Omental fat pad (tissue), 4 donors: ENCODE measurements around the gene SUV39H1. TPM values are rescaled to one million over a fixed set of nuclear protein-coding genes. Genes with fewer than 3 reads are reported as not detected.
"Not testable (repeated sequence)": the region's sequence is repeated elsewhere in the genome, so short reads cannot be mapped to it uniquely, and the experiment has no call there.

Source experiments
- ATAC-seq: fragments of 150-250 bp; one replicate; pipeline ENCODE4 v1.9.1; 2016; ENCODE audit warnings: mild to moderate bottlenecking, moderate library complexity; ENCODE audit not compliant: low FRiP score
- DNase-seq: peaks from one replicate; pipeline ENCODE4 v3.0.0-alpha.2; 2019; ENCODE audit warnings: low spot score
- total RNA-seq, 4 donors: library from RNA; depleted of rRNA; stranded (reverse); fragments of >200 nt; gene quantifications; one replicate each; pipeline ENCODE4 v1.1.0, GENCODE V29; 2016
- TF ChIP-seq, protein P1 (sequence below), 3 donors: fragments of 450-650 bp; IDR thresholded peaks; one replicate each; pipeline ENCODE4 v1.5.1; 2016 to 2017; ENCODE audit warnings: antibody characterized with exemption in 3 of 3, mild to moderate bottlenecking in 3 of 3, moderate library complexity in 2 of 3

SUV39H1 gene, protein sequence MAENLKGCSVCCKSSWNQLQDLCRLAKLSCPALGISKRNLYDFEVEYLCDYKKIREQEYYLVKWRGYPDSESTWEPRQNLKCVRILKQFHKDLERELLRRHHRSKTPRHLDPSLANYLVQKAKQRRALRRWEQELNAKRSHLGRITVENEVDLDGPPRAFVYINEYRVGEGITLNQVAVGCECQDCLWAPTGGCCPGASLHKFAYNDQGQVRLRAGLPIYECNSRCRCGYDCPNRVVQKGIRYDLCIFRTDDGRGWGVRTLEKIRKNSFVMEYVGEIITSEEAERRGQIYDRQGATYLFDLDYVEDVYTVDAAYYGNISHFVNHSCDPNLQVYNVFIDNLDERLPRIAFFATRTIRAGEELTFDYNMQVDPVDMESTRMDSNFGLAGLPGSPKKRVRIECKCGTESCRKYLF
- 1 to 10 TPM; 4.2 to 8.1 (median 5.5) TPM for total RNA-seq

DNA sequence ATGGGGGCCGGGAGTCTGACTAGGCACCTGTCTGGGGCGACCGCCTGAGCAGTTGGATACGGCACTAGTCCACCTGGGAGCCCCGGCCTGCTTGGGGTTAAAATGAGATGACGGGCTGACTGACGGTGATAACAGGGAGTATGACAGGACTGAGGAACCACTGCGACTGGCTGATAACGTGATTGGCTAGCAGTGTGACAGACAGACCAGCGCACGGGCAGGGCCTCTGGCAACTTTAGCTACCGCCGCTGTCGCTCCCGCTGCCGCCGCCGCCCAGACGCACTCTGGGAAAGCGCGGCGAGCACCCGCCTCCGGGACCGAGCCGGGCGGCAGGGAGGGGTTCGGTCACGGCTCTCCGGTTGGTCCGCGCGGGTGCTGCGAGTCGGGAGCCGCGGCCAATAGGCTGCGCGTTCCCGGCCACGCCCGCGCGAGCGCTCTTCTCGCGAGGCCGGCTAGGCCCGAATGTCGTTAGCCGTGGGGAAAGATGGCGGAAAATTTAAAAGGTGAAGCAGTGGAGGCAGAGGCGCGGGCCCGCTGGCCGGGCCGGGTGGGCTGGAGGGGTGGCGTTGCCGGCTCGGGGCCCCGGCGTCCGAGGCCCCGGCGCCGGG lies at the start of gene SUV39H1:
Gene SUV39H1 (plus strand): TSS at position 434 of the 608 bp plus-strand sequence. CDS start 51 bp downstream, at position 485.
- DNase-seq = peak; percentile 52
- TF ChIP-seq, protein P1, sequence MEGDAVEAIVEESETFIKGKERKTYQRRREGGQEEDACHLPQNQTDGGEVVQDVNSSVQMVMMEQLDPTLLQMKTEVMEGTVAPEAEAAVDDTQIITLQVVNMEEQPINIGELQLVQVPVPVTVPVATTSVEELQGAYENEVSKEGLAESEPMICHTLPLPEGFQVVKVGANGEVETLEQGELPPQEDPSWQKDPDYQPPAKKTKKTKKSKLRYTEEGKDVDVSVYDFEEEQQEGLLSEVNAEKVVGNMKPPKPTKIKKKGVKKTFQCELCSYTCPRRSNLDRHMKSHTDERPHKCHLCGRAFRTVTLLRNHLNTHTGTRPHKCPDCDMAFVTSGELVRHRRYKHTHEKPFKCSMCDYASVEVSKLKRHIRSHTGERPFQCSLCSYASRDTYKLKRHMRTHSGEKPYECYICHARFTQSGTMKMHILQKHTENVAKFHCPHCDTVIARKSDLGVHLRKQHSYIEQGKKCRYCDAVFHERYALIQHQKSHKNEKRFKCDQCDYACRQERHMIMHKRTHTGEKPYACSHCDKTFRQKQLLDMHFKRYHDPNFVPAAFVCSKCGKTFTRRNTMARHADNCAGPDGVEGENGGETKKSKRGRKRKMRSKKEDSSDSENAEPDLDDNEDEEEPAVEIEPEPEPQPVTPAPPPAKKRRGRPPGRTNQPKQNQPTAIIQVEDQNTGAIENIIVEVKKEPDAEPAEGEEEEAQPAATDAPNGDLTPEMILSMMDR (IDR thresholded peaks at IDR 0.05) = no peak

DNA sequence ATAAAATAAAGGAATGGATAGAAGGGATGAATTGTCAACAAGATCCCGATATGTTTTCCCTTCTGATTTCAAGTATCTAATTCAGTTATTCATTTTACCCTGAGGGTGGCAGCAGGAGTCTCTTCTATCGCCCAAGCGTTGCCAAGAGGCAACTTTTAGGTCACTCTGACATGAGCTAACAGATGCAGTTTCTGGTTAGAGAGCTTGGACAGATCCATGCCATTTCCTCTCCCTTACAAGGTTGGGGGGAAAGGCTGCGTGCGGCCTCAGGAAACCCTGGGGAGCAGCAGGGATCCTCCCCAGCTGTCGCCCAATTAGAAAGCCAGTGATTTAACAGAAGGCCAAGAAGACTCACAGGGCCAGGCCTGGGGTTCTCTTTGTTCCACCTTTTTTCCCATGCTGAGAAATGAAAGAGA lies 48.2 kb upstream of the SUV39H1 start:
- ATAC-seq = peak; percentile 54
- no peak for DNase-seq
- TF ChIP-seq, protein P1 (IDR thresholded peaks at IDR 0.05) = no peak

More for the DNA sequence above, at the start of gene SUV39H1:
- ATAC-seq = peak; percentile 95

DNA sequence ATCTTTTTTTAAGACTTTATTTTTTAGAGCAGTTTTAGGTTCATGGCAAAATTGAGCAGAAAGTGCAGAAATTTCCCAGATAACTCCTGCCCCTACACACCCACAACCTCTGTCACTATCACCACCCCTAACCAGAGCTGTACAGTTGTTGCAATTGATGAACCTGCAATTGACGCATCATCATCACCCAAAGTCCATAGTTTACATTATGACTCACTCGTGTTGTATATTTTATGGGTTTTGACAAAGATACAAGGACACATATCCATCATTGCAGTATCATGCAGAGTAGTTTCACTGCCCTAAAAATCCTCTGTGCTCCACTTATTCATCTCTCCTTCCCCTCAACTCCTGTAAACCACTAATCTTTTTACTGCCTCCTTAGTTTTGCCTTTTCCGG lies 47.4 kb upstream of the SUV39H1 start:
- DNase-seq = no peak
- ATAC-seq = no peak
- TF ChIP-seq, protein P1 (IDR thresholded peaks at IDR 0.05) = no peak

DNA sequence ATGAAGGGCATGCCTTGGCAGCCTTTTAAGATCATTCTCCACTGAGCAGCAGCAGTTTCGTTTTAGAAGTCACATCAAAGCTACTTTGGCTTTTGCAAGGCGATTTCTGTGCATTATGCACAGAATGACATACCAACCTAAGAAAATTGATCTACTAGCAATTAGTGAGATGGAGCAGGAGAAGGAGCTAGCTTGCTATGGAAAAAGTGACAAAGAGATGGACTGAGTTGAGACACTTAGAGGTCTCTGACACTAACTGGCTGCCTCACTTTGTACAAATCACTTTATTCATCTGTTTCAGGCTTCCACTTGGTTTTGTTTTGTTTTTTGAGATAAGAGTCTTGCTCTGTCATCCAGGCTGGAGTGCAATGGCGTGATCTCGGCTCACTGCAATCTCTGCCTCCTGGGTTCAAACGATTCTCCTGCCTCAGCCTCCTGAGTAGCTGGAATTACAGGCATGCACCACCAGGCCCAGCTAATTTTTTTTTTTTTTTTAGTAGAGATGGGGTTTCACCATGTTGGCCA lies 44.4 kb upstream of the SUV39H1 start:
- DNase-seq, ATAC-seq: not testable (repeated sequence)

DNA sequence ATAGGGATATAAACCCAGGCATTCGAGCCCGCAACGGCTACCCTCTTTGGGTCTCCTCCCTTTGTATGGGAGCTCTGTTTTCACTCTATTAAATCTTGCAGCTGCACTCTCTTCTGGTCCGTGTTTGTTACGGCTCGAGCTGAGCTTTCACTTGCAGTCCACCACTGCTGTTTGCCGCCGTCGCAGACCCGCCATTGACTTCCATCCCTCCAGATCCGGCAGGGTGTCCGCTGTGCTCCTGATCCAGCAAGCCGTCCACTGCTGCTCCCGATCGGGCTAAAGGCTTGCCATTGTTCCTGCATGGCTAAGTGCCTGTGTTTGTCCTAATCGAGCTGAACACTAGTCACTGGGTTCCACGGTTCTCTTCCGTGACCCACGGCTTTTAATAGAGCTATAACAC lies 41.8 kb upstream of the SUV39H1 start:
- not testable (repeated sequence) for ATAC-seq

DNA sequence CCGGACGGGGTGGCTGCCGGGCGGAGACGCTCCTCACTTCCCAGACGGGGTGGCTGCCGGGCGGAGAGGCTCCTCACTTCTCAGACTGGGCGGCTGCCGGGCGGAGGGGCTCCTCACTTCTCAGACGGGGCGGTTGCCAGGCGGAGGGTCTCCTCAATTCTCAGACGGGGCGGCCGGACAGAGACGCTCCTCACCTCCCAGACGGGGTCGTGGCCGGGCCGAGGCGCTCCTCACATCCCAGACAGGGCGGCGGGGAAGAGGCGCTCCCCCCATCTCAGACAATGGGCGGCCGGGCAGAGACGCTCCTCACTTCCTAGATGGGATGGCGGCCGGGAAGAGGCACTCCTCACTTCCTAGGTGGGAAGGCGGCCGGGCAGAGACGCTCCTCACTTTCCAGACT lies 36.8 kb upstream of the SUV39H1 start:
- DNase-seq = not testable (repeated sequence)

More for the DNA sequence above, 41.8 kb upstream of the SUV39H1 start:
- DNase-seq = not testable (repeated sequence)

DNA sequence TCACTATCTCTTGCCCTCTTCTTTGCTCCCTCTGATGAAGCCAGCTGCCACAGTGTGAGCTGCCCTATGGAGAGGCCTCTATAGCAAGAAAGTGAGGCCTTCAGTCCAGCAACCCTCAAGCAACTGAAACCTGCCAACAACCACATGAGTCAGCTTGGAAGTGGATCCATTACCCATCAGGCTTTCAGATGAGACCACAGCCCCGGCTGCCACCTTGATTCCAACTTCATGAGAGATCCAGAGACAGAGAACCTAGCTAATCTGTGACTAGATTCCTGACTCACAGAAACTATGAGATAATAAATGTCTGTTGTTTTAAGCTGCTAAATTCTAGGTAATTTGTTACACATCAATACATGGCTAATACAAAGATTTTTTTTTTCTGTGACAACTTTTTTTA lies 33.3 kb upstream of the SUV39H1 start:
- ATAC-seq (no peak), DNase-seq (no peak)
- TF ChIP-seq, protein P1 (IDR thresholded peaks at IDR 0.05) = no peak

More for the DNA sequence above, 36.8 kb upstream of the SUV39H1 start:
- not testable (repeated sequence) for ATAC-seq

DNA sequence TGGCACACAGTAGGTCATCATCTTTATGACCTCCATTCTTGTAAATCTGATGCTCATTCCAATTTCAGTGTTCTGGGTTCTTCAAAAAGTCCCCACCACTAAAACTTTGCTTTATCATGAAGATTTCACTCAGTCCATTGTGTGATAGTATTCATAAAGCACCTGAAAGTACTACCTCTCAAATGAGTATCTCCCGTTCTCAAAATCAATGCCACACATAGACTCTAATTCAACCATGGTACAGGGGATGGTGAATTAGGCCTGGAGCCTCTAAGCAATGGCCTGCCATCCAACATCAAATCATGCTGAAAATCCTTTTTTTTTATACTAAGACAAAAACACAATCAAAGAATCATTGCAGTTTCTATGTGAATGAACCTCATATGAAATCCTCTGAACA lies 32.4 kb upstream of the SUV39H1 start:
- DNase-seq (no peak), ATAC-seq (no peak)
- TF ChIP-seq, protein P1 (IDR thresholded peaks at IDR 0.05) = no peak
